SKM-1 (cell line): ENCODE measurements around the gene TMEM119.
"Not testable (repeated sequence)": the region's sequence is repeated elsewhere in the genome, so short reads cannot be mapped to it uniquely, and the experiment has no call there.

Experiments
- DNase-seq: peaks from one replicate; lab custom pipeline; 2025; ENCODE audit not compliant: unreplicated experiment; lab: John Stamatoyannopoulos, UW

The TMEM119 gene

DNA sequence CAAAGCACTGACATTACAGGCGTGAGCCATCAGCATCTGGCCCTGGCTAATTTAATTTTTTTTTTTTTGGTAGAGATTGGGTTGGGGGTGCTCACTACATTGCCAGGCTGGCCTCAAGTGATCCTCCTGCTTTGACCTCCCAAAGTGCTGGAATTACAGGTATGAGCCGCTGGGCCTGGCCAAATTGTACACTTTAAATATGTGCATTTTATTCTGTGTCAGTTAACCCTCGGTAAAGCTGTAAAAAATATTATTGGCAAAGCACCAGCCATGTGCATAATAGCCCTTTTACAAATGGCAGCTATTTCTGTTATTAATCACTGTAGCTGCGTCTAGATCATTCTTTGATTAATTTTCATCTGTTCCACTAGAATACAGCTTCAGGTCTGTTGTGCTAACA, 12.0 kb downstream of the TMEM119 start:
- no peak for DNase-seq

DNA sequence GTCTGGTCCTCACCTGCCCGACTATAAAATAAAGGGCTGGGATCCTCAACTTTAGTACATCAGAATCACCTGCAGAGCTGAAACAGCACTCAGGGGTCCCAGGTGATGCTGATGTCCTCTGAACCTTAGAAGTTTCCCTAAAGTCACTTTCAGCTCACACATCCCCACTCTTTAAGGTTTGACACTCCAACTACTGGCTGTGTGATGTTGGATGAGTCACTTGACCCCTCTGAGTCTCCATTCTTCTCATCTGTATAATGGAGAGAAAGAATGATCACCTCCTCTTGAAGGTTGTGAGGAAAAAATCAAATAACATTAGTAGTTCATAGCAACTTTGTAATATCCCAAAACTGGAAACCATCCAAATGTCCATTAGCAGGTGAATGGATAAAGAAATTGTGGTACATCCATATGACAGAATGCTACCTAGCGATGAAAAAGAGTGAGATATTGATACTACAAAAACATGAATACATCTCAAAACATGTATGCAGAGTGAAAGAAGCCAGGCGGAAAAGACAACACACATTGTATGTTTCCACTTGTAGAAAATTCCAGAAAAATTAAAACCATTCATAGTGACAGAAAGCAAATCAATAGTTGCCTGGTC, 13.3 kb downstream of the TMEM119 start:
- no peak for DNase-seq

DNA sequence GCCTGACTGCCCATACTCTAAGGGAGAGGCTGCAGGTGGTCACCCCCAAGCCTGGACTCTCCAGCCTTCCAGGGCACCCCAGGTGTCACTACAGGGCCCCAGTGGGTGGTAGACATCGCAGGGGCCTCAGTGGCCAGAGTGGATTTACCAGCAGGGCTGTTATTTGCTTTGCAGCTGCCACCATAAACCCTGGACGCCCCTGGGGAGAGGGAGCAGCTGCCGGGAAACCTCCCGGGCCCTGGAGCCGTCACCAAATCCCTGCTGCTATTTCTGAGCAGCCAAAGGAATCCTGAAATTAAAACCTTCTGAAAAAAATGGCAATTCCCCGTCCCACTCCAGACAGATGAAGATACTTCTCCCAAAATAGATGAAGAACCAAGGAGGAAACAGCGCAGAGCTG, 13.9 kb downstream of the TMEM119 start:
- no peak for DNase-seq

DNA sequence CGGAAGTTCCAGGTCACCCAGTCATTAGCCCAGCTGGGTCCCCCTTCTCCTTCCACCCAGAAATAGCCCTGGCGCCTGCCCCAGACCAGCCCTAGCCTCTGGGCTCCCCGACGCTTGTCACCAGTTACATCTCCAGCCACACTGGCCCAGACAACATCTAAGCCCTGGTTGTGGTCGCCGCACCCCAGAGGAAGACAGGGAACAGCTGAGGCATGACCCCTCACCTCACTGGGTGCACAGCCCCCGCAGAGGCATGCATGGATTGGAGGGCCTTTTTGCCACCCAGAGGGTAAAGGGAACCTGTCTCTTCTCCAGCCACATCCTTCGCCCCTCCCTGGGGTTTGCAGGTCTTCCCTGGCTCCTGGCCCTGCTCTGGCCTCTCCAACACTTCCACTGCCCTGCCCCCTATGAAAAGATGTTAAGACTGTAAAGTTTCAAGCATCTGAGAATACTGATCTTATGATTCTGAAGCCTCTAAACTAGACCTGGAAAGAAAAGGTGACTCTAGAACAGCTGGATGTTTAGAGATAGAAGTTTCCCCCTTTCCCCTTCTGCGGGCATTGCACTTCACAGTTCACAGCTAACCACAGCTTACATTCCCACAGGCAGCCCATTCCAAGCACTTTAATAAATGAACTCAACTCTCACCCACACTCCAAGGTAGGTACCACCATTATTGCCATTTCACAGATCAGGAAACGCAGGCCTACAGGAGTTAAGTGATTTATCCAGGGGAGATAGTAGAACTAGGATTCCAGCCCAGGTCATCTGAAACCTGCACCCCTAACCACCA, 14.7 kb downstream of the TMEM119 start:
- DNase-seq: no peak

DNA sequence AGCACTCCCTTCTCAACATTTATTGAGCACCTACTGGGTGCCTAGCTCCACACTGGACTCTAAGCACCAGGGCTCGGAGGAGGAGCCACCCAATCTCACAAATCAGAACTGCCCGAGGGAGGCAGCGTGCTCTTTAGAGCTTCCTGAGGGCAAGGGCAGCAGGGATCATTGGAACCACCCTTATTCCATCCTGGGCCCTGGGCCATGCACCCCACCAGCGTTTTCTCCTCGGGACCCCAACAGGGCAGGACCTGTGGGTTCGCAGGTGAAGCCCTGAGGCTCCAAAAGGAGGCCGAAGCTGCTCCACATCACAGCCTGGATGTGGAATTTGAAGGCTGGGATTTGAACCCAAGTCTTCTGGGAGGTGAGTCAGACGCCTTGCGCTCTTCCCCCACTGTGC, 15.4 kb downstream of the TMEM119 start:
- no peak for DNase-seq

DNA sequence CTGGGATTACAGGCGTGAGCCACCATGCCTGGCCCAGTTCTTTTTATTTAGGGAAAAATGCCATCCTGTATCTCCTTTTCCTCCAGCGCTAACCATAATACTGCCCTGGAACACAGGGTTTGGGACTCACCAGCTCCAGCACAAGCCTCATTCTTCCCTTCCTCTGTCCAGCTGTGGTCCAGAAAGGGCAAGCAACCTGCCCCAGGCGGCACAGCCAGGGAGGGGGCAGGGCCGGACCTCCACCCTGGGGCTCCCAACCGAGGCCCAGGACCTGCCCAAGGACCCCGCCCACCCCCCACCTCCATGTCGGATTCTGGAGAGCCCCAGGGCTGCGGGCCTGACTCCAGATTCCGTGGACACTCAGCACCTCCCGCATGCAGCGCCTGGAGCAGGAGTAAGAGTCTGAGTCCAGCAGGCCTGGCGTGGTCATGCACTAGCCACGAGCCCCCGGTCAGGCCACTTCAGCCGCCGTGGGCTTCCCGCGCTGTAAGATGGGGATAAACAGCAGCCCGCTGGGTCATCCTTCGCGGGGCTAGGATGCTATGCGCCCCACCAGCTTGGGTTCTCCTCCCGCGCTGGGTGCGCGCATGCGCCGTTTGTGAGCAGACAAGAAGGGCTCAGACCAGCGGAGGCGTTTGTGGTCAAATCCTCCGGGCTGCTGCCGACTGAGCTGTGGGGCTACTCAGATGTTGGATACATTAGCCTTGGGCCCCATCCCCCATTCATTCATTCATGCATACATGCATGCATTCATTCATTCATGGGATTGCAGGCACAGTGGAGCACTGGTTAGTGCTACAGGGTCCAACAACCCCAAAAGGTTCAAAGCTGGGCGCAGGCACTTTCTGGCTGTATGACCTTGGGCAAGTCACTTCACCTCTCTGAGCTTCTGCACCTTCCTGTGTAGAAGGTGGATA, 16.3 kb downstream of the TMEM119 start:
- DNase-seq: no peak

DNA sequence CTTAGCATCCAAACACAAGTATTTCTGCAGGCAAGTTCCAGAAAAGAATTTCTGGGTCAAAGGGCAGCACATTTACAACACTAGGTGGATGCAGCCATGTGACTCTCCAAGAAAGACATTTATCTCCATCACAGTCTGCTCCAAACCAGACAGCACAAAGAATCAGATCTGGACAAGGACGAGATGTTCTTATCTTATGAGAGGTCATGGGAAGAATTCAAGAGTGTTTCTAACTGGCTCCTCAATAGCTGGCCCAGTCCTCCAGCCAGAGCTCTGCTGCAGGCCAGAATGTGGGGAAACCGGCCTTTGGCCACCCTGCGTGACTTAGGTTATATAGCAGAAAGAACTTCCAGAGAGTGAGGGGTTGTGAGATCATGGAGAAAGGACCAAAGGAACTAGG, 17.4 kb downstream of the TMEM119 start:
- DNase-seq: no peak

DNA sequence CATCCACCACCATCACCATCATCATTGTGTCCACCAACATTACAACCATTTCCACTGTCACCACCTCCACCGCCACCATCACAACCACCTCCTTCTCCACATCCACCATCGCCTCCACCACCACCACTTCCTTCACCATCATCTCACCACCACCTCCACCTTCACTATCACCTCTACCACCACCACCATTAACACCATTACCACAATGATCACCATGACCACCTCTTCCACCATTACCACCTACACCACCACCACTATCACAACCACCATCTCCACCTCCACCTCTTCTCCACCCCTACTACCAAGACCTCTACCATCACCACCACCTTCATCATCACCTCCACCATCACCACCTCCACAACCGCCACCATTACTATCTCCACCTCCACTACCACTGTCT, 19.1 kb downstream of the TMEM119 start:
- DNase-seq: no peak

DNA sequence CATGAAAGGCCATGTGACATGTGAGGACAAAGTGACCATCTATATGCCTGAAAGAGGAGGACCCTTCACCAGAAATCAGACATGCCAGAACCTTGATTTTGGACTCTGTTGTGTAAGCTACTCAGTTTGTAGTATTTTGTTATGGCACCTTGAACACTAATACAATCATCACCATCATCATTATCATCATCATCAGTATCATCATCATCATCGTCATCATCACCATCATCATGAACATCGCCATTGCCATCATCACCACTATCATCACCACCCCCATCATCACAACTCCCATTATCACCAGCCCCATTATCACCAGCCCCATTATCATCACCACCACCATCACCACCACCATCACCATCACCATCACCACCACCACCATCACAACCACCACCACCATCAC, 19.6 kb downstream of the TMEM119 start:
- no peak for DNase-seq

DNA sequence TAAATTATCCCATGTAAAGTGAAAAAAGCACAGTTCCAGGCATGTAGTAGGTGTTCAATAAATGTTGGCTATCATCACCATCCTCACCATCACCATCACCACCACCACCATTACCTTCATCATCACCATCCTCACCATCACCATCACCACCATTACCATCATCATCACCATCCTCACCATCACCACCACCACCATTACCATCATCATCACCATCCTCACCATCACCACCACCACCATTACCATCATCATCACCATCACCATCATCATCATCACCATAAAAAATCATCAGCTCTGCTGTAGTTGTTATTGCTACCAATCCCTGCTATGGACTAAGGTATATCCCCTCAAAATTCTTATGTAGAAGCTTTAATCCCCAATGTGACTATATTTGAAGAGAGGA, 20.4 kb downstream of the TMEM119 start:
- DNase-seq: no peak

DNA sequence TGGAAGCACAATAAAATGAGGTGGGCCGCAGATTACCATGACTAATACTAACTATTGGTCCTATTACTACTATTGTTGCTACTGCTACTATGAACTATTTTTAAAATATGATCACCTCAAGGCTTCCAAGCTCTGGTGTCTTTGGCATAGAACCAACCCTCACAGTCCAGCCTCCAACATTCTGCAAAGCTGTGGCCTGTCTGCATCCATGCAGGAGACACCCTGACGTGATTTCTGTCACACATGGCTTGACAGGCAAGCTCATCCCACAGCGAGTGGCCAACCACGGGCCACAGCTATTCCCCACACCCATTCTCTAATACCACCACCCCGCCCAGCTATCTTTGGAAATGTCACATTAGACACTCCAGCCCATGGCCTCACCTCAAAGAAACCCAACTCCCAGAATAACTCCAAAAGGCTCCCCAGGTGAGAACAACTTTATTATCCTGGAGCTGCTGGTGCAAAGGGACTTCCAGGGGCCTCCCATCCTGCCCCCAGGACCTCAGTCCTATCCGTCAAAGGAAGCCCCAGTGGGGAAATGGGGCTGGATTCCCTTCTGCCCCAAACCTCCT, 21.1 kb downstream of the TMEM119 start:
- DNase-seq: no peak

DNA sequence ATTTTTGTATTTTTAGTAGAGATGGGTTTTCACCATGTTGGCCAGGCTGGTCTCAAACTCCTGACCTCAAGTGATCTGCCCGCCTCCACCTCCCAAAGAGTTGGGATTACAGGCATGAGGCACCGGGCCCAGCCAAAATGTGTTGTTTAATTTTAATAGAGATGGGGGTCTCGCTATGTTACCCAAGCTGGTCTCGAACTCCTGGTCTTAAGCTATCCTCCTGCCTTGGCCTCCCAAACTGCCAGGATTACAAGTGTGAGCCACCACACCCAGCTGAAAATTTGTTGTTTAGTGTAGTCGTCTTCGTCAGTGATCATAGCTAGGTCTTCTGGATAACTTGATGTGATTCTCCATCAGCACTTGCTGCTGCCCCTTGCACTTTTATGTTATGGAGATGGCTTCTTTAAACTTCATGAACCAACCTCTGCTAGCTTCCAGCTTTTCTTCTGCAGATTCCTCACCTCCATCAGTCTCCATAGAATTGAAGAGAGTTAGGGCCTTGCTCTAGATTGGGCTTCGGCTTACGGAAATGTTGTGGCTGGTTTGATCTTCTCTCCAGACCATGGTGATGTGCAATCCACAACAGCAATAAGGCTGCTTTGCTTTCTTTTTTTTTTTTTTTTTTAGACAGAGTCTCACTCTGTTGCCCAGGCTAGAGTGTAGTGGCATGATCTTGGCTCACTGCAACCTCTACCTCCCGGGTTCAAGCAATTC, 22.5 kb downstream of the TMEM119 start:
- no peak for DNase-seq

DNA sequence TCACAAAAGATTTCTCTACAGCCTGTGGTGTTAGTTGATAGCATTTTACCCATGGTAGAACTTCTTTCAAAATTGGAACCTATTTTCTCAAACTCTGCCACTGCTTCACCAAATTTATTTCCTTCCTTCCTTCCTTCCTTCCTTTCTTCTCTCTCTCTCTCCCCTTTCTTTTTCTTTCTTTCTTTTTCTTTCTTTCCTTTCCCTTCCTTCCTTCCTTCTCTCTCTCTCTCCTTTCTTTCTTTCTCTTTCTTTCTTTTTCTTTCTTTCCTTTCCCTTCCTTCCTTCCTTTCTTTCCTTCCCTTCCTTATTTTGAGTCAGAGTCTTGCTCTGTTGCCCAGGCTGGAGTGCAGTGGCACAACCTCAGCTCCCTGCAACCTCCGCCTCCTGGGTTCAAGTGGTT, 23.6 kb downstream of the TMEM119 start:
- DNase-seq: not testable (repeated sequence)

DNA sequence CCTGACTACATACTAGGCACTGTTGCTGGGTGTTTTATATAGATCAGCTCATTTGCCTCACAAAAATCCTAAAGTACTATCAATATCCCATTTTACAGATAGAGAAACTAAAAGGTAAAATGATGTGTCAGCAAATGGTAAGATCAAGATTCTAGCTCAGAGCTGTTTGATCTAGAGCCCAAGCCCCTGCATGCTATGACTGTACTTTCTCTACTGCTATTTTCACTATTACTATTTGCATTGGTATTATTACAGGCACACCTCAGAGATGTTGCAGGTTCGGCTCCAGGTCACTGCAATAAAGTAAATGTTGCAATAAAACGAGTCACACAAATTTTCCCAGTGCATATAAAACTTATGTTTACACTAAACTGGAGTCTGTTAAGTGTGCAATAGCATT, 24.6 kb downstream of the TMEM119 start:
- no peak for DNase-seq

DNA sequence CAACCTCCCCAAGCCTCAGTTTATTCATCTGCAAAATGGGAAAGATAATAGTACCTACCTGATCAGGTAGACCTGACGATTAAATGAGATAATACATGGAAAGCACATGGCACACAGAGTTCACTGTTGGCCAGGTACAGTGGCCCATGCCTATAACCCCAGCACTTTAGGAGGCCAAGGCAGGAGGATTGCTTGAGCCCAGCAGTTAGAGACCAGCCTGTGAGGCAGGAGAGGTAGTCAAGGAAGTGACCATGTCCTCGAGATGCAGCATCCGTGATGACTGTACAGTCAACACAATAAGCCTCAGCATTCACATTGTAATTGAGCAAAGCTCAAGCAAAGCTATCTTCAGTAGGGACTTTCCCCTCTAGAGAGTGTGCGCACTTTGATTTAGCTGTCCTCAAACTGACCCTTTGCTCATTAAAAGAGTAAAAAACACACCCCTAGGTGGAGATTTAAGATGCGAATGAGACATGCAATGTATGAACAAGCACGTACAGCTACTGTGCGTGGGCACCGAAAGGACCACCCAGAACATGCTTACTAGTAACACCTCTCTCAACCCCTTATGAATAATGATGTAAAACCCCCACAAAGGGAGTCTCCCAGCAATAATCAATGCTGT, 25.6 kb downstream of the TMEM119 start:
- DNase-seq: no peak

DNA sequence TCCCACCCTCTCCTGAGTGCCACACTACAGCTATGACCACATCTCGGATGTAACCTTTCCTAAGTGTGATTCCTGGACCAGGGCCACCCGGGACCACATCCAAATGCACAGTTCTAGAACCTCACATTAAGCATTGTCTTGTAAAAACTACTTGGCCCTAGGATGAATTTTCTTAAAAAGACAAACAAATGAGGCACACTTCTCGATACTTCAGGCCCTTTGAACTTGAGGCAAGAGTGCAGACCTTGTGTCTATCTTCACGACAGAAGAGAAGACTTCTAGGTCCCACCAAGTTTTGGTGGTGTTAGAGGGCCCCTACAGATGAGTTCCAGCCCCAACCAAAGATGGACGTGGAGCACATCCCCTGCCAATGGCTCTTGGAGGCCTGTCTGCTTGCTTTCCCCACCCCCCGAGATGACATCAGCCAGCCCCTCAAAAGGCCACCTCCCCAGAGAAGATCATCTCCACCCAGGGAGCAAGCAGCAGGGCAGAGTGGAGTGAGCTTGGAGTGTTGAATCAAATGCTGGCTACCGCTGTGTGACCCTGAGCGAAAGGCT, 26.2 kb downstream of the TMEM119 start:
- no peak for DNase-seq

DNA sequence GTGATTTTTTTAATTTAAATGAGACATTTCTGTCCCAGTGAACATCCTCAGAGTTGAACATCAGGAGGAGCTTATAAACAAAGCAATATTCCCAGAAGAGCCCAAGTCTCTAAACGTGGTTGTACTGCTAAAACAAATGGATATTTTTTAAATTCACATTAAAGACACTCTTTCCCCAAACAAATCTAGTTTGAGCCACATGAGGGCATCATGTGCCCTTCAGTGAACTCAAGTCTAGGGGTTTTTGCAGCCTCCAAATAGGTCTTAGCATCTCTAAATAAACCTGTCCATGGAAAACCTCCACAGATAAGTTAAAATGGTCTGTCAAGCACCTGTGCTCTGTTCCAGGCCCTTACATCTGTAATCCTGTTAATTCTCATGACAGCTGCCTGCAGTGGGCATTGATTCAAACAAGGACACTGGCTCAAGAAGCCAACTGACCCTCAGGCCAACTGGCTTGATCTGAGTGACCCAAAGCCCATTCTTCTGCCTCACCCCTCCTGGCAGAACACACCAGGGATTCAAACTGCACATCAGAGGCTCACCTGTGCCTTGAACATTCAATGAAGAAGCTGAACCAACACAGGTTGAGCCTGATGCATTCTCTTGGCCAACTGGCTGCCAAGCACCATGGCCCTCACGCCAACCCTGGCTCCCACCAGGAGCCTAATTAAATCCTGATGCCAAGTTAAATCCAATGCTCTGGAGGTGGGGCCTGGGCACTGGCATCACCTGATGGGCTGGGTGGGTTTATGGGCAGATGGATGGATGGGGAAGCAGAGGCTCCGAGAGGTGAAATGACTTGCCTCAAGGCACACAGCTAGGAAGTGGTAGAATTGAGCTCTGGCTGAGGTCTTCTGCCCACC, 26.9 kb downstream of the TMEM119 start:
- no peak for DNase-seq

DNA sequence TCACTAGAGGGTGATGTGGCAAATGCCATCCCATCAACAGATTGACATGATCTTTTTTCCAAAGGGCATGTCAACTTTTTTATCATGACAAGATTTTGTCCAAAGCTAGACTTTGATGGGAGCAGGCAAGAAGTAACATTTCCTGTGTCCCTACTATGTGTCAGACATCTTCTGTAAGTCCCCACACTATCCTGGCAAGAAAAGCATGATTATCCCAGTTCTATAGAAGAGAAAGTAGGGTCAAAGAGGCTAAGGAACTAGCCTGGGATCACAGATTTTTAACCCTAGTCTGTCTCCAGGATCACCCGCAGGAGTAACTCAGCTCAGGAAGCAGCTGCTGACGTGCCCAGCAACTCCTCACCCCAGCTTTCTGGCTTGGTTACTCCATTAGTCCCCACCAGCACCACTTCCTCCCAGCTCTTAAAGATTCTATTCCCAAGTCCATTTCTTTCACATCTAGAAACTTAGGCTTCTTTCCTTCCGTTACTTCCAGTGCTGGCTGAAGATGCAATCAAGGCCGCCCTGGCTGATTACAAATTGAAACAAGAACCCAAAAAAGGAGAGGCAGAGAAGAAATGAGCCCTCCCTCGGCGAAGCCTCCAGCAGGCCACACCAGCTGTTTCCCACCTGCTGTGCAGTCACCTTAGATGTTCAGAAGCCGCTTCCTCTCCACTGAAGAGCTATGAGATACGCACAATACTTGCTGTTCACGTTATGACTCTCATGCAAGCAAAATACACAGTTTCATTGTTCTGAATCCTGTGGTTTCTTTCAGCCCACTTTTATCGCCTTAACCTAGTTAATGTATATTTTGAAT, 29.3 kb downstream of the TMEM119 start:
- no peak for DNase-seq
